ENCODE results near the gene ATP6AP2. TPM values are rescaled to one million over a fixed set of nuclear protein-coding genes. Genes with fewer than 3 reads are reported as not detected.

Gene ATP6AP2
- total and polyA plus RNA-seq, 2 of the 8 experiments (the other 6 are each of a cell fraction or from before 2014, with no cell fraction given) = 66.0 to 86.2 TPM

- H2BK120ac ChIP-seq (replicated peaks; ENCODE audit: low read depth, low read length) = no peak overlapping the region
- no peak overlapping the region for H3K9ac ChIP-seq (replicated peaks in 1 of 4; ENCODE audit: extremely low read depth in 1 of 4, low read depth in 3 of 4, low read length in 3 of 4)
- H3K27ac ChIP-seq (ENCODE audit: low read depth, low read length) = no peak overlapping the region
- H3K18ac ChIP-seq (ENCODE audit: extremely low read depth, low read length) = no peak overlapping the region
- WGBS, 2 experiments (ENCODE audit: extremely low coverage in 1 of 2, insufficient coverage in 1 of 2, insufficient read length in 1 of 2, insufficient replicate concordance in 2 of 2, low coverage in 1 of 2, low lambda C conversion rate in 2 of 2, missing lambda C conversion rate in 1 of 2) = 20% methylated on average over 6 of the region's 8 CpGs; no CpG with 5 or more reads in 1 of the 2 experiments
- H3K79me2 ChIP-seq (ENCODE audit: control insufficient read depth in 1 of 2, insufficient read depth in 2 of 2, low read length in 2 of 2) = no peaks in the 10 kb centered on the region
- no peak overlapping the region for H4K8ac ChIP-seq (ENCODE audit: extremely low read depth, insufficient read depth, low read length)
- H3K4ac ChIP-seq (replicated peaks; ENCODE audit: insufficient read length, low read depth, low read length) = no peak overlapping the region
- no peak overlapping the region for H2BK12ac ChIP-seq (ENCODE audit: low read depth, low read length)
- no peak overlapping the region for H4K5ac ChIP-seq (ENCODE audit: insufficient read length, low read depth, low read length)
- H3K36me3 ChIP-seq (ENCODE audit: control insufficient read depth in 2 of 4, insufficient read depth in 4 of 4, low read length in 3 of 4) = no peaks in the 10 kb centered on the region
- ChIA-PET CTCF (ENCODE audit: partially characterized antibody) (interaction anchor here (0.6 to 1.6 kb wide), 12 partner anchors 10 to 915 kb away, joined by 3 to 5 read pairs (median 3); no protein-coding TSS in a partner anchor), POLR2A (ENCODE audit: partially characterized antibody) (interaction anchor here (0.6 to 0.9 kb wide), 2 partner anchors 104 to 109 kb away, joined by 3 to 4 read pairs; partner anchors contain the start of gene CXorf38)
- no peak overlapping the region for H3K4me3 ChIP-seq (ENCODE audit: extremely low read depth in 1 of 4, insufficient read depth in 2 of 4, low read depth in 3 of 4, low read length in 4 of 4)
- peaks cover 0 to 9% (median 2%) of the 10 kb centered on the region in 4 experiments; a peak in 3 of 7 replicates for H3K4me1 ChIP-seq (replicated peaks in 1 of 4; ENCODE audit: control insufficient read depth in 3 of 4, insufficient read depth in 4 of 4, low read length in 3 of 4)
- H3K14ac ChIP-seq (ENCODE audit: insufficient read length) = no peak overlapping the region
- no peak overlapping the region for H4K91ac ChIP-seq (replicated peaks; ENCODE audit: insufficient read length, low read length)
- no peak overlapping the region for H2BK5ac ChIP-seq (ENCODE audit: low read depth, low read length)
- H3K23ac ChIP-seq (ENCODE audit: insufficient read length) = no peak overlapping the region
- no peak overlapping the region for H3K56ac ChIP-seq (replicated peaks; ENCODE audit: insufficient read length, low read depth, low read length)
- no peak overlapping the region for H2AK5ac ChIP-seq (ENCODE audit: low read depth, low read length)
- no peak overlapping the region for H2BK15ac ChIP-seq (ENCODE audit: low read length)
- H3K4me2 ChIP-seq (ENCODE audit: insufficient read depth in 1 of 2, low read depth in 2 of 2, low read length in 2 of 2) = no peak overlapping the region
- H4K20me1 ChIP-seq (replicated peaks in 1 of 2; ENCODE audit: control insufficient read depth in 1 of 2, insufficient read depth in 2 of 2, low read length in 2 of 2) = no peaks in the 10 kb centered on the region
- no peaks in the 10 kb centered on the region for H3K27me3 ChIP-seq (replicated peaks in 1 of 4; ENCODE audit: control insufficient read depth in 3 of 4, extremely low read depth in 1 of 4, insufficient read depth in 3 of 4, low read length in 3 of 4)
- H2BK20ac ChIP-seq (ENCODE audit: low read length) = no peak overlapping the region
- no peaks in the 10 kb centered on the region for H3K23me2 ChIP-seq (ENCODE audit: low read depth, low read length)
- H3K9me3 ChIP-seq (ENCODE audit: insufficient read depth in 2 of 2, low read depth in 1 of 2, low read length in 1 of 2) = no peaks in the 10 kb centered on the region
- no peak for DNase-seq (ENCODE audit: low read depth in 1 of 2, low spot score in 2 of 2)
- H2AFZ ChIP-seq (ENCODE audit: low read length) = 0 out of 2 replicates have a peak overlapping the region, but pooled peaks have one; percentile 29
- no peaks in the 10 kb centered on the region for H3K79me1 ChIP-seq (ENCODE audit: low read depth, low read length)
- FAIRE-seq = peak; percentile 99
- no peak for TF ChIP-seq SP2 (IDR thresholded peaks at IDR 0.05; ENCODE audit: low read length)
- TF ChIP-seq JUND (IDR thresholded peaks at IDR 0.05; ENCODE audit: low read length) = no peak
- no peak for TF ChIP-seq NANOG (IDR thresholded peaks at IDR 0.05; ENCODE audit: insufficient read depth, low read depth, low read length, poor library complexity, severe bottlenecking)
- TF ChIP-seq ASH2L (IDR thresholded peaks at IDR 0.05; ENCODE audit: low read length) = peak; percentile 24
- no peak for TF ChIP-seq SRF (IDR thresholded peaks at IDR 0.05; ENCODE audit: low read depth, low read length)
Measured at GRCh38 chrX:40543661-40544328, 37.0 kb upstream of the ATP6AP2 start.
